ENCODE results near the gene MYO1G.
A peak's percentile ranks its signal among the peaks of the same experiment; 100 is the strongest.

MYO1G gene

GRCh38 chr7:44980393-44981034 is 1.7 kb upstream of the MYO1G start:
- DNase-seq, result peak; percentile 83

DNA sequence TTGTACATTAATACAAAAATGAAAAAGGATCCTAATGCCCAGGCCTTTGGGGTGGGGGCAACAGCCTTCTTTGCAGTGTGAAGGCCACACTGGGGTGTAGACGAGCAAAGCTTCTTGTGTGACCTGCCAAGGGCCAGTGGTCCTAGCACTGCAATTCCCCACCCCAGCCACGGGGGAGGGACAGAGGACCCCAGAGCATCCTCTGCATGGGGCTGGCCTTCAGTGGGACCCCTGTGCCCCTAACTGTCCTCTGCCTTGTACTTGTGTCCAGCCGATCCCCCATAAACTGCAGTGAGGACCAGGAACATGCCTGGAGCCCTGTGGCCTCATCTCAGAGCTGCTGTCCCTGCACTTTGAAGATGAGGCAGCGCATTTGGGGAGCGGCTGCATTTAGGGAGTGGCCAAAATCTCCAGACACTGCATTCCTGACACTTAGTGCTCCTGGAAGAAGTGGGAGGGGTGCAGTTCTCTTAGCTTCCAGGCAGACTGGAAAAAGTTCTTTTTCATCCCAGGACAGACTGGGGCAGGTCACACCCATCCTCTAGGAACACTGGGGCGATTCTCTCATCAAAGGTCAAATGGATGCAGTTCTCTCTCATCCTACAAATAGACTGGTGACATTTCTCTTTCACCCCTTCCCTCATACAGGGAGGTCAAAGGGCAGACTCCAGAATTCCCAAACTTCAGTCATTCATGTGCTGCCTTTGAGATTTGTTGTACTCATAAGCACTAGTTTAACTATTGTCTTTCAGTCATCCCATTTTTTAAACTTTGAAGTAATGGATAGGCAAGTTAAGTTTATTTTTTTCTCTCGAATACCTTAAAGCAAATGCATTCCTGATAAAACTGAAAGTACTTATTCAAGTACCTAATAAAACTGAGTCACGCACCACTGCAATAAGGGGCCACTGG is 922 bp upstream of the MYO1G start:
- no peak for DNase-seq

GRCh38 chr7:44977959-44978335 is 868 bp downstream of the MYO1G start:
- no peak for DNase-seq

- DNase-seq, result peak; percentile 81
Measured at GRCh38 chr7:44977304-44977958, 1.4 kb downstream of the MYO1G start.

GRCh38 chr7:44976746-44977196 is 2.0 kb downstream of the MYO1G start:
- no peak for DNase-seq

DNA sequence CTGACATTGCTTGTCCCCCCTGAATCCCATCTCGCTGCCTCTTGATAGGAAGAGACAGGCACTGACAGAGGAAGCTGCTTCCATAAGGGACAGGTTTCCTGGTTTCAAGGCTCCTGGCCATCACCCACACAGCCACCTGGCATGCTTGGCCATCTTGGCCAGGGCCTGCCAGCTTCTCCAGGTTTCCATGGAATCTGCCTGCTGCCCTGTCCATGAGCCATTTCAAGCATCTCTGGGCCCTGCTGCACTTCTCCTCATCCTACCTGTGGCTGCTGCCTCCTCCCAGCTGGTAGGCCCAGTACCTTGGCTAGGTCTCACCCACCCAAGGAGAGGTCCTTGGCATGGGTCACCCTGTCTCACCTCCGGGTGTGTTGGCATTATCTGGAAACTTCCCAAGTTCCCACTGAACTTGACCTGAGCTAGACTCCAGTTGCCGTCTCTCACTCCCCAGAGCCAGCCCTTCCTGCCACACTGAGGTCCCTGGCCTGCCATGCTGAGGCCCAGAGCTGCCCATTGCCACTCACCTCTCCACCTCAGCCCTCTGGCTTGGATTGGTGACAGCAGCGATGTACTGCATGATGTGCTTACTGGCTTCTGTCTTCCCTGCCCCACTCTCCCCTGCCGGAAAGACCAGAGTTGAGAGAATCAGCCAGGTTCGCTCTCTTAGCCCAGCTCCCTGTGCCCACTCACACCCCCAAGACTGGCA is 2.6 kb downstream of the MYO1G start:
- DNase-seq, result no peak

- DNase-seq, result no peak
Measured at GRCh38 chr7:44975331-44976039, 3.3 kb downstream of the MYO1G start.

- no peak for DNase-seq
Measured at GRCh38 chr7:44974549-44974948, 4.3 kb downstream of the MYO1G start.

DNA sequence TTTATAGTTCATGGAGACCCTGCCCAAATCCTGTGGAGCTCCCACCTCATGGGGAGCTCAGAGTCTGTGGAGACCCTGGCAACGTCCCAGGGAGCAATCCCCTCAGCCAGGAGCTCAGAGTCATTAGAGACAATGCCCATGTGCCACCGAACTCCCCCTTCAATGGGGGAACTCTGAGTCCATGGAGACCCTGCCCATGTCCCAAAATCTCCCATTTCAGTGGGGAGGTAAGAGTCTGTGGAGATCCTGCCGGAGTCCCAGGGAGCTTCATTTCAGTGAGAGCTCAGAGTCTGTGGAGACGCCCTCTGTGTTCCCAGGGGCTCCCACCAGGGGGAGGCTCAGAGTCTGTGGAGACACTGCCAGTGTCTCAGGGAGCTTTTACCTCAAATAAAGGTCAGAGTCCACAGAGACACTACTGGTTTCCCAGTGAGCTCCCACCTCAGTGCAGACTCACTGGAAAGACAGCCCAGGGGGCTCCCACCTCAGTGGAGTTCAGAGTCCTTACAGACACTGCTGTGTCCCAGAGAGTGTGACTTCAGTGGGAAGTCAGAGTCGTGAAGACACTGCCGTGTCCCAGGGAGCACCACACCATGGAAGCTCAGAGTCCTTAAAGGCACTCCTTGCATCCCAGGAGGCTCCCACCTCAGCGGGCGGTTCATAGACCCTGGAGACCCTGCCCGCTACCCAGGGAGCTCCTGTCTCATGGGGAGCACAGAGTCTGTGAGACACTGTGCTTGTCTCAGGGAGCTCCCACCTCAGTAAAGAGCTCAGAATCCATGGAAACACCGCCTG is 5.0 kb downstream of the MYO1G start:
- DNase-seq, result peak; percentile 68

GRCh38 chr7:44972562-44972961 is 6.3 kb downstream of the MYO1G start:
- no peak for DNase-seq

- no peak for DNase-seq
Measured at GRCh38 chr7:44971902-44972441, 6.8 kb downstream of the MYO1G start.

DNA sequence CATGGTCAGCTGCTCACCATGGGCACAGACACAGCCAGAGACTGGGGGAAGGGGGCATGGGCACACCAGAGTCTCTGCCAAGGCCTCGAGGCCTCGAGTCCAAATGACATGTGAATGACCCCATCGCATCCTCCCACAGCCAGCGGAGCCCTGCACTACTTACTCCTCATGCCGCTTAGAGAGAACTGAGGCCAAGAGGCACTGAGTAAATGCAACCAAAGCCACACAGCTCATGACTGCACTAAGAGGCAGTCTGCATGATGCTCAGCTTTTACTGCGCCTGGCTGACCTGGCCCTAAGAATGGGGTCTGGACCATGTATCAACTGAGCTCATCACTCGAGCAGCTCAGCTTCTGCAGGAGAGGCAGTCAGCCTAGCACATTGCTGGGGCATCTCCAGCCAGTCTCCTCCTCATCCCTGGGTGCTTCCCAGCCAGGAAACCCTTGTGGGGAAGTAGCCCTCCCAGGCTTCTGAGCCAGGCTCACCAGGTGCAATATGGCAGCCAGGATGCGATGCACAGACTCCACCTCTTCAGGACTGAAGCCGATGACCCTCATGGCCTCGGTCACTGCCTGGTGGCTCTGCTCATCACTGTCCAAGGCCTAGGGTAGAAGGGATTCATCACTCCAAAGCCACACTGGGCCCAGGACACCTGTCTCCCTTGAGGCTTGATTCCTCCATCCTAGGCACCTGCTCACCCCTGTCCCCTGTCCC is 7.5 kb downstream of the MYO1G start:
- DNase-seq, result no peak

GRCh38 chr7:44970523-44971051 is 8.2 kb downstream of the MYO1G start:
- no peak for DNase-seq

GRCh38 chr7:44969701-44970522 is 8.9 kb downstream of the MYO1G start:
- no peak for DNase-seq

DNA sequence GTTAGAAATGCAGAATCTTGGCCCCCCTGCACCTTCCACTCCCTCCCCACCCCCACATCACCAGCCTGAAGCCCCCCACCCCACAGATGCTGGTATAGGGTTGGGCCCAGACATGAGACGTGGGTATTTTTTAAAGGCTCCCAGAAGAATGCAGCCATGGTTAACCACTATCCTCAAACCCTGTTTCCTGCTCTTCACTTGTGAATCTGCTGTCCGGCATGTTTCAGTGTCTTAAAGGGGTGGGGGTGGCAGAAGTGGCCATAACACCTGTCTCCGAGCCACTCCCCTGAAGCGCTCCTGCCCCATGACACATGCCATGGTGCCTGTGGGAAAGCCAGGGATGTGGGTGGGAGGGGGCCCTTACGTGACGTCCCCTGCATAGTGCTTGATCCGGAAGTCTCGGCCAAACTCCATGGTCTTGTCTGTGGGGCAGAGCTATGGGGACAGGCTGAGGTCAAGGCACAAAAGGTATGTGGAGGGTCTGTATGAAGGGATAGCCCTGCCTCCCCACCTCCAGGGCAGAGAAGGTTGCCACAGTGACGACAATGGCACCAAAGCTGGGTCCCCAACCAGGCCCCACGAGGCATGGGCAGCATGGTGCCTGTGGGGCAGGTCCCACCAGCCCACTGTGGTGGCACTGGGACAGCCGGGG is 9.6 kb downstream of the MYO1G start:
- DNase-seq, result no peak

GRCh38 chr7:44967571-44968446 is 11.0 kb downstream of the MYO1G start:
- no peak for DNase-seq

- no peak for DNase-seq
Measured at GRCh38 chr7:44966731-44967538, 11.9 kb downstream of the MYO1G start.

All from CD4-positive, alpha-beta T cell treated with Interleukin-12 subunit alpha and Interleukin-12 subunit beta, for 1 hour (primary cell).